ENCODE data around the gene LGALS13.

LGALS13 gene

DNA sequence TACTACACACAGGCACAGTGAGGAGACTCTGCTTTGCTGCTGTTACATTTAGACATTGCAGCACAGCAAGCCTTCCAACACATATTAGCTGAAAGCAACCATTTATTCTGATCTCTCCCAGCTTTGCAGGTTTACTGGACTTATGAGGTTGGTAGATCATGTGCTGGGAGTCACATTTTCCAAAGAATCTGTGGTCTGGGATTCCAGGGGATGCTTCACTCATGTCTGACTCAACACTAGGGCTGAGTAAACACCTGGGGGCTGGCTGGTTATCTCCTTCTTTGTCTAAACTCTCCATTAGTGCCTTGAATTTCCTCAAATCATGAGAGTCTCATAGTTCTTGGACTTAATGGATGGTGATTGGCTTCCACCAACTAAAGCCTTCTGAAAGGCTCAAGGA, 5.4 kb upstream of the LGALS13 start:
- TF ChIP-seq L3MBTL2 (conservative IDR thresholded peaks at IDR 0.05) (no peak), SUZ12 (IDR thresholded peaks at IDR 0.05) (no peak), BHLHE40 (IDR thresholded peaks at IDR 0.05; ENCODE audit: borderline replicate concordance) (no peak), NFRKB (IDR thresholded peaks at IDR 0.05) (no peak), ARNT (IDR thresholded peaks at IDR 0.05) (no peak), HDGF (IDR thresholded peaks at IDR 0.05; ENCODE audit: borderline replicate concordance) (no peak), FOXA1 (IDR thresholded peaks at IDR 0.05) (no peak), CTBP1 (IDR thresholded peaks at IDR 0.05; ENCODE audit: borderline replicate concordance) (no peak), TARDBP (IDR thresholded peaks at IDR 0.05) (no peak), SP1 (IDR thresholded peaks at IDR 0.05) (no peak), FOXM1 (IDR thresholded peaks at IDR 0.05; ENCODE audit: borderline replicate concordance) (no peak), FOXK2 (IDR thresholded peaks at IDR 0.05) (no peak), ELF4 (IDR thresholded peaks at IDR 0.05) (no peak)
- DNase-seq (ENCODE audit: extremely low spot score), result no peak
- ChIA-PET CTCF (interaction anchor here (0.6 kb wide), 1 partner anchor 30 kb away, joined by 3 read pairs; no protein-coding TSS in a partner anchor), POLR2A (no interaction called here)

DNA sequence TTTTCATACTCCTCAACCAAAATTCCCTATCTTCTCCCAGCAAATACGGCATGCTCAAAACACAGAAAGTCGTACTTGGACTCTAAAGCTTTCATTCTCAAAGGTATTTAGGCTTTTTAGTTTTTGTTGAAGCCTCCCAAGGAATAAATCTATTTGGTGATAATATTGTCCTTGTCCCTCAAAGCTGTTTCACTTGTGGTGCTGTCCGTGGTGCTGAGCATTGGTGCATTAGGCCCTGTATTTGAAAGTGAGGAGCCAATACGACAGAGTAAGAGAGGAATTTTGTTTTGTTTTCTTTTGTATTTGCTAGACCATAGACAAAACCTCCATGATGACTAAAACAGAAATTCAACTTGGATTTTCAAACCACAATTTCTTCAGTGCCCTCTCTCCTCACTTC, 3.2 kb upstream of the LGALS13 start:
- no peak for TF ChIP-seq NFRKB (IDR thresholded peaks at IDR 0.05)
- no peak for TF ChIP-seq L3MBTL2 (conservative IDR thresholded peaks at IDR 0.05)
- no peak for TF ChIP-seq ZNF384 (IDR thresholded peaks at IDR 0.05)
- no peak for TF ChIP-seq TARDBP (IDR thresholded peaks at IDR 0.05)
- TF ChIP-seq ELF4 (IDR thresholded peaks at IDR 0.05), result no peak
- no peak for TF ChIP-seq ARNT (IDR thresholded peaks at IDR 0.05)
- no peak for TF ChIP-seq CTBP1 (IDR thresholded peaks at IDR 0.05; ENCODE audit: borderline replicate concordance)
- TF ChIP-seq FOXK2 (IDR thresholded peaks at IDR 0.05), result no peak
- POLR2A ChIA-PET, result no interaction called here
- peak; percentile 17 for DNase-seq (ENCODE audit: extremely low spot score)
- CTCF ChIA-PET, result no interaction called here

DNA sequence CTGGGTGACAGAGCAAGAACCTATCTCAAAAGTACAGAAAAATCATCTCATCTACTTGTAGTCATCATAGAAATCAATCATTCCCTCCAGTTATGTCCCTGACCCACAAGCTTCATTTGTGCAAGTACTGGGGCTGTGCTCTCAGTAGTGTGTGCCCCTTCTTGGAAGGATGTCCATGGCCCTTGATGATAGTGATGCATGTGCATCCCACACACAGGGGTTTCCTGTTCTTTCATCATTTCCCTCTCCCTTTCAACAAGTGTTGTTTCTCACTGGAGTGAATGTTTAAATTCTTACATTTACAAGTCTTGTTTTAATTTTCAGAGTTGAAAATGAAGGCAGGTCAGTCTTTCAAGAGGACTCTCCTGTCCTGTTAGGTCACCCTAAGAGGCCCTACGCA, 1.5 kb downstream of the LGALS13 start:
- DNase-seq (ENCODE audit: extremely low spot score), result no peak
- TF ChIP-seq L3MBTL2 (conservative IDR thresholded peaks at IDR 0.05) (no peak), SP1 (IDR thresholded peaks at IDR 0.05) (no peak), ELF4 (IDR thresholded peaks at IDR 0.05) (no peak), ZNF384 (IDR thresholded peaks at IDR 0.05) (no peak), LEF1 (IDR thresholded peaks at IDR 0.05; ENCODE audit: borderline replicate concordance) (no peak), SUZ12 (IDR thresholded peaks at IDR 0.05) (no peak), FOXA1 (IDR thresholded peaks at IDR 0.05) (no peak), TARDBP (IDR thresholded peaks at IDR 0.05) (no peak), FOXM1 (IDR thresholded peaks at IDR 0.05; ENCODE audit: borderline replicate concordance) (no peak), BHLHE40 (IDR thresholded peaks at IDR 0.05; ENCODE audit: borderline replicate concordance) (no peak), FOXK2 (IDR thresholded peaks at IDR 0.05) (no peak), ARNT (IDR thresholded peaks at IDR 0.05) (no peak), HDGF (IDR thresholded peaks at IDR 0.05; ENCODE audit: borderline replicate concordance) (no peak), NFRKB (IDR thresholded peaks at IDR 0.05) (no peak), CTBP1 (IDR thresholded peaks at IDR 0.05; ENCODE audit: borderline replicate concordance) (no peak)
- TF ChIP-seq, protein P1, sequence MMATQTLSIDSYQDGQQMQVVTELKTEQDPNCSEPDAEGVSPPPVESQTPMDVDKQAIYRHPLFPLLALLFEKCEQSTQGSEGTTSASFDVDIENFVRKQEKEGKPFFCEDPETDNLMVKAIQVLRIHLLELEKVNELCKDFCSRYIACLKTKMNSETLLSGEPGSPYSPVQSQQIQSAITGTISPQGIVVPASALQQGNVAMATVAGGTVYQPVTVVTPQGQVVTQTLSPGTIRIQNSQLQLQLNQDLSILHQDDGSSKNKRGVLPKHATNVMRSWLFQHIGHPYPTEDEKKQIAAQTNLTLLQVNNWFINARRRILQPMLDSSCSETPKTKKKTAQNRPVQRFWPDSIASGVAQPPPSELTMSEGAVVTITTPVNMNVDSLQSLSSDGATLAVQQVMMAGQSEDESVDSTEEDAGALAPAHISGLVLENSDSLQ (IDR thresholded peaks at IDR 0.05), result no peak
- ChIA-PET POLR2A (no interaction called here), CTCF (no interaction called here)

DNA sequence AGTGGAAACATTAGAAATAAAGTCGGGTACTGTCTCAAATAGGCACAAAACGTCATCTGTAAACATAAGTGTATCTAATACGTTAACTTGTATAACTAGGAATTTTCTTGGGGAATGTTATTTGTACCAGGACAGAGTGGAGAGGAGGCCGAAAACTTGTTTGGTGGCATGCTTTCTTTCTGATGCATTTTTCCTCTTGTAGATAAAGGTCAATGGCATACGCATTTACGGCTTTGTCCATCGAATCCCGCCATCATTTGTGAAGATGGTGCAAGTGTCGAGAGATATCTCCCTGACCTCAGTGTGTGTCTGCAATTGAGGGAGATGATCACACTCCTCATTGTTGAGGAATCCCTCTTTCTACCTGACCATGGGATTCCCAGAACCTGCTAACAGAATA, 4.7 kb downstream of the LGALS13 start:
- DNase-seq (ENCODE audit: extremely low spot score), result no peak
- ChIA-PET POLR2A (no interaction called here), CTCF (no interaction called here)
- TF ChIP-seq FOXM1 (IDR thresholded peaks at IDR 0.05; ENCODE audit: borderline replicate concordance) (no peak), ZNF384 (IDR thresholded peaks at IDR 0.05) (no peak), SP1 (IDR thresholded peaks at IDR 0.05) (no peak), FOXA1 (IDR thresholded peaks at IDR 0.05) (no peak), L3MBTL2 (conservative IDR thresholded peaks at IDR 0.05) (no peak), SUZ12 (IDR thresholded peaks at IDR 0.05) (no peak), BHLHE40 (IDR thresholded peaks at IDR 0.05; ENCODE audit: borderline replicate concordance) (no peak), ARNT (IDR thresholded peaks at IDR 0.05) (no peak), FOXK2 (IDR thresholded peaks at IDR 0.05) (no peak), HDGF (IDR thresholded peaks at IDR 0.05; ENCODE audit: borderline replicate concordance) (no peak)
- TF ChIP-seq, protein P1 (IDR thresholded peaks at IDR 0.05), result no peak

DNA sequence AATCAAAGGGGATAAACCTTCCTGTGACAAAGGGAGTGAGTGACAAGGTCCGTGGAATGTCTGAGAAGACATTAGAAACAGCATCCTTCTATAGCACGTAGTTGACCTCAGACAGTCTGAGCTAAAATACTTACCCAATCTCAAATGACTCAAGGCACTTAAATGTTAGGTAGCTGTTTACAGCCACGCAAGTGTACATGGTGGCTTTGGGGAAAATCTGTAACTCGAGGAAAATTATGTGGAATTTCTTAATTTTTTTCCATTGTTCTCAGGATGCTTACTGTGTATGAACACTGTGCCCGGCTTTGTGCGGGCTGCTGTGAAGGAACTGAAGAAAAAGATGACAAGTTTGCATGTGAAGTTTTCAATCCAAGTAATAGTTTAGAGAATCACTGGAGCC, 5.2 kb downstream of the LGALS13 start:
- TF ChIP-seq NFRKB (IDR thresholded peaks at IDR 0.05) (no peak), ARNT (IDR thresholded peaks at IDR 0.05) (no peak), BHLHE40 (IDR thresholded peaks at IDR 0.05; ENCODE audit: borderline replicate concordance) (no peak), FOXM1 (IDR thresholded peaks at IDR 0.05; ENCODE audit: borderline replicate concordance) (no peak), ELF4 (IDR thresholded peaks at IDR 0.05) (no peak), SP1 (IDR thresholded peaks at IDR 0.05) (no peak), LEF1 (IDR thresholded peaks at IDR 0.05; ENCODE audit: borderline replicate concordance) (no peak), FOXK2 (IDR thresholded peaks at IDR 0.05) (no peak)
- TF ChIP-seq, protein P1 (IDR thresholded peaks at IDR 0.05), result no peak
- ChIA-PET POLR2A (no interaction called here), CTCF (no interaction called here)
- no peak for DNase-seq (ENCODE audit: extremely low spot score)

DNA sequence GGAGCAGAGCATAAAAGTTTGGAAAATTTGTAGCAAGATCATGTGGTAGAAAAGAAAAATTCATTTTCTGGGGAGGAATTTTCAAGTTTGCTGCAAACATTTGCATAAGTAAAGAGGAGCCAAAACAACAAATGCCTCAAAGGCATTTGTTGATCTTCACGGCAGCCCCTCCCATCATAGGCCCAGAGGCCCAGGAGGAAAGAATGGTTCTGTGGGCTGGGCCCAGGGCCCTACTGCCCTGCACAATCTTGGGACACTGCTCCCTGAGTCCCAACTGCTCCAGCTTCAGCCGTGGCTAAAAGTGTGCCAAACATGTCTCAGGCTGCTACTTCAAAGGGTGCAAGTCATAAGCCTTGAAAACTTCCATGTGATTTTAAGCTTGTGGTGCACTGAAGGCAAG, 11.3 kb downstream of the LGALS13 start:
- CTCF ChIA-PET, result no interaction called here

DNA sequence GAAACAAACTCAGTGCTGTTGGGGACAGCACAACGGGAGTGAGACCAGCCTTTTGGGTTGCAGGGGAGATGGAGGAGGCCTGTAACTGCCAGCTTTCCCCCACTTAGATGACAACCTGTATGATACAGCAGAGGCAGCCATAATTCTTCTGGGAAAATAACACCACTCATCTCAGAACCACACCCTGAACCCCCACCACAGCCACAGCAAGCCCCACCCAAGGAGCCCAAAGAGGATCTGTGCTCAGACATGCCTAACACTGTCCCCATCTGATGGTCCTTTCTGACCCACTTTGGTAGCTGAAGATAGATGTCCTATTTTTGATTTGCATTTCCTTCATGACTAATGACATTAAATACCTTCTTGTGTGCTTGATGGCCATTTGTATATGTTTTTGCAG, 15.4 kb downstream of the LGALS13 start:
- no peak for DNase-seq (ENCODE audit: extremely low spot score)
- no peak for TF ChIP-seq LEF1 (IDR thresholded peaks at IDR 0.05; ENCODE audit: borderline replicate concordance)
- TF ChIP-seq L3MBTL2 (conservative IDR thresholded peaks at IDR 0.05), result no peak
- no peak for TF ChIP-seq HDGF (IDR thresholded peaks at IDR 0.05; ENCODE audit: borderline replicate concordance)
- TF ChIP-seq BHLHE40 (IDR thresholded peaks at IDR 0.05; ENCODE audit: borderline replicate concordance), result no peak
- no peak for TF ChIP-seq TARDBP (IDR thresholded peaks at IDR 0.05)
- no peak for TF ChIP-seq ARNT (IDR thresholded peaks at IDR 0.05)
- TF ChIP-seq ZNF384 (IDR thresholded peaks at IDR 0.05), result no peak
- no peak for TF ChIP-seq CTBP1 (IDR thresholded peaks at IDR 0.05; ENCODE audit: borderline replicate concordance)
- TF ChIP-seq FOXM1 (IDR thresholded peaks at IDR 0.05; ENCODE audit: borderline replicate concordance), result no peak
- no peak for TF ChIP-seq FOXA1 (IDR thresholded peaks at IDR 0.05)
- TF ChIP-seq SP1 (IDR thresholded peaks at IDR 0.05), result no peak
- no peak for TF ChIP-seq SUZ12 (IDR thresholded peaks at IDR 0.05)
- no peak for TF ChIP-seq FOXK2 (IDR thresholded peaks at IDR 0.05)
- no peak for TF ChIP-seq NFRKB (IDR thresholded peaks at IDR 0.05)
- no peak for TF ChIP-seq ELF4 (IDR thresholded peaks at IDR 0.05)
- TF ChIP-seq, protein P1 (IDR thresholded peaks at IDR 0.05), result no peak
- POLR2A ChIA-PET, result no interaction called here

More for the DNA sequence above, 11.3 kb downstream of the LGALS13 start:
- DNase-seq (ENCODE audit: extremely low spot score), result no peak
- TF ChIP-seq TARDBP (IDR thresholded peaks at IDR 0.05) (no peak), ZNF384 (IDR thresholded peaks at IDR 0.05) (no peak)
- POLR2A ChIA-PET, result no interaction called here

More for the DNA sequence above, 15.4 kb downstream of the LGALS13 start:
- CTCF ChIA-PET, result no interaction called here
